ENCODE measurements around the gene SECTM1.

SECTM1 gene

DNA sequence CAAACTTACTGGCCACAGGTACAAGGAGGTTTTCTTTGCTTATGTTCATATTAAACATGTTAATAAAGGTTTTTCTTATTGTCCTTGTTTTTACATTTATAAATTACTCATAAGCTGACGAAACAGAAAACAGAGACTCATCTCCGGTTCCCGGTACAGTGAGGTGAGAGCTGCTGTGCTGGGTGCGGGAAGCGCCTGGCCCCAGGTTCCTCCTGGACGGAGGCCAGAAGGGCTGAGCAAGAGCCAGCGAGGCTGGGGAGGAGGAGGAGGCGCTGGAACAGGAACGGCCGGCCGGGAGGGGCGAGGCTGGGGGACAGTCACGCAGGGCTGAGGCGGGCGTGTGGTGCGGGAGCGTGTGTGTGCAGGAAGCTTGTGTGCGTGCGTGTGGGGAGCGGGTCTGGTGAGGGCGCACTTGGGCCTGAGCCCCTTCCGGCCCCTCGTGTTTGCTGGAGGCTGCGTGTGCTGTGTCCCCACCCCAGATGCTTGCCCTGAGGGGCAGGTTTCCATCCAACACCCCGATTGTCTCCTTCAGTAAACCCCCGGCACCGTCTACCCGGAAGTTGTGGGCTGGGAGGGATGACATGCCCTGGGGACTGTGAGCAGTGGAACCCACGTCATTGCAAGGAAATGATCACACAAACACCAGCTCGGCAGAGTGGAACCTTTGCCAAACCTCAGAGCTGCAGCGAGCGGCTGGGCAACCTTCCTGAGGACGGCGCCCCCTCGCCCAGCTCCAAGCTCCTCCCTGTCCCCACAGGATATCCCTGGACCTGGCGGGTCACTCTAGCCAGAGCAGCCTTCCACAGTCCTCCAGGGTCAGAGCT, 35.6 kb downstream of the SECTM1 start:
- peak; percentile 93 to 94 for DNase-seq

GRCh38 chr17:82297280-82297713, 36.3 kb downstream of the SECTM1 start:
- DNase-seq: peak; percentile 75 to 84

DNA sequence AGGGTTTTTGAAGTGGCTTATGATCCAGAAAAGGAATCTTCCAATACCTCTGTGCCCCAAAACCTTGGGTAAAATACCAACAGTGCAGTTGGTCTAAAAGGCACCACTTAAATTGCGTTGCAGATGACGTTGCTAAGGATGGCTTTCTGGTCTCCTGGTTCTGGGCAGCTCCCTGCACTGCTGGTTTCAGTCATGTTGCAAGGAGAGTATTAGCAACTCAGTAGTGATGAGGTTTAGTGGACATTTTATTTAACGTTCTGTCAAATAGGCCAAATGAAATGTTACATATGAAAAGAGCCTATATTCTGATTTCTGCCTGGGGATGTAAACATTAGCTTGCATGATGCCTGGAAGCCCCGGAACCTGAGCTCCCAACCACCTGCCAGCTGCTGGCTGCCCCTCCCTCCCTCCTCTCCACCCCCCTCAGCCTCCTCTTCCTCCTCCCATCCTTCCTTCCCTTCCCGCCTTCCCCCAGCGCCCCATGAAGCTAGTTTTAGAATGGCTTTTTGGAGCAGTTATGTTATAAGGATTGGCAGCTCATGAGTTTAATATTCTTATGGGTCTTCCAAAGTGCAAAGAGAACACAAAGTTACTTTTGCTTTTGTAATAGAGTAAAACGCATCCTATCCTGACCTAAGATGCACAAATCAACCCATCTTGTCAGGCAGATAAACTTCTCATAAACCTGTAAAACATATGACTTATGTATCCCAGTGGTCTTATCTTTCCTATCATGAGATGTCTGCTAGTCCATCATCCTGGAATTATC, 36.9 kb downstream of the SECTM1 start:
- peak in 1 of 2 donors; percentile 7 for DNase-seq

GRCh38 chr17:82295472-82295814, 38.1 kb downstream of the SECTM1 start:
- no peak for DNase-seq

- no peak for DNase-seq
These were observed 39.3 kb downstream of the SECTM1 start for GRCh38 chr17:82294064-82294773.

DNA sequence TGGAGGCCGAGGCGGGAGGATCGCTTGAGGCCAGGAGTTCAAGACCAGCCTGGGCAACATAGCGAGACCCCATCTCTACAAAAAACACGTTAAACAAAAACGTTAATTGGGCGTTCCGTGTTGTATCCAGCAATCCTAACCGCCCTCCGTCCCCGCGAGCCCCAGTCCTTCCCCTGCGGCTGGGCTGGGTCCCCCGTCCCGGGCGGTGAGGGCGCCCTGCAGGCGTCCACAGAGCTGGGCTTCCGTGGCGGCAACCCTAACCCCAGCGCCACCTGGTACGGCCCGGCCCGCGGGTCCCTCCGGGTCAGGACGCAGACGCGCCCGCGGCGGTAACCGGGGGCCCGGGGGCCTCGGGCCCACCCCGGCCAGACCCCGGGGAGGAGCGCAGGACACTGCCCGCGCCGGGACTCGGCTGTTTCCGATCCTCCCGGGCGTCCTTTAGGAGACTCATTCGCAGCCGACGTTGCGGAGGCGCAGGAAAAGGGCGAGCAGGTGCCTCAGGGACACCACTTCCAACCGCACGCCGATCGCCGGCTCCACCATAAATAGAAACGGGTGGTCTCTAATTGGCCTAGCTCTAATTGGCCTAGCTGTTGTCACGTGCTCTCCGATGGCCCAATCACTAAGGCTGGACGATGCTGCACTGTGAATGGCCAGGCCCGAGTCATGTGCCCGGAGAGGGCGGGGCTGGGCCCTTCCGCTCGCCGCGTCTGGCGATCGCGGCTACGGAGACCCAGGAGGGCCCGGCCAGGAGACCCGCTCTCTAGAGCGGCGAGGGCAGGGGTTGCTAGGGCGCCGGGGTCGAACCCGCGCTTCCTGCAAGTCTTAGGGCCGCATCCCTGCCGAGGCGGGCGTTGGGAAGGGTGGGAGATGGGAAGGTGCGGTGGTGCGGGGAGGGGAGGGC, 41.1 kb downstream of the SECTM1 start:
- DNase-seq: peak; percentile 88 to 92

GRCh38 chr17:82291582-82292250, 41.9 kb downstream of the SECTM1 start:
- no peak for DNase-seq

- DNase-seq: no peak
These were observed 45.4 kb downstream of the SECTM1 start for GRCh38 chr17:82287868-82288801.

DNA sequence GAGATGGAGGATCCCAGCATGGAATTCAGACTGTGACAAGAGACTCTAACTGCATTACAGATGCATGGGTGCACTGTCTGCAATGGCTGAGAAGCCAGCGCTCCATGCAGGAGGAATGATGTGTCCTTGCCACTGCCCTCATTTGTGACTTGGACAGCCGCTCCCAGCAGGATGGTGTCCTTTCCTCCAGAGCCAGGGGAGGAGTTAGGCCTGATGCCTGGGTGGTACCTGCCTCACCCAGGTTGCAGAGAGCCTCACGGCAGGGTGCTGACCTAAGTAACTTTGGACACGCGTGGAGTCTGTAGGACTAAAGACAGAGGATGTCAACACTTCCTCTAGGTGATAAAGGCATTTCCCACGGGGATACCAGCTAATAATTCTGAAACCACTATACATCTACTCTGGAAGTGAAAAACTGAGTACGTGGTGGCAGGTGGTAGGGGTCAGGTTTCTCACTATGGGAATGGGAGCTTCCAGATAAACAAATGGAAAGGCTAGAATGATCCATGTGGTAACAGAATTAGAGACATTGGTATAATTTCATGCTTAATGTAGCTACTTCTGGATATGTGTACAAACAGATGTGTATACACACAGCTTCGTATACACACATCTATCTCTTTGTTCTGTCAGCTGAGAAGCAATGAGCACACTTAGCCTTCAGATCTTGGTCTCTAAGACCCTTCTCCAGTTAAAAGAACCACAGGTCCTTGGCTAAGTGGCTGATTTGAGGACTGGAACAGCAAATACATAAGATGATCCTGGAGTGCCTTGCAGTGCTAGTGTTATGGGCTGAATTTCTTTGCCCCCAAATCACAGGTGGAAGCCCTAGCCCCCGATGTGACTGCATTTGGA, 46.3 kb downstream of the SECTM1 start:
- no peak for DNase-seq

- no peak for DNase-seq
These were observed 48.4 kb downstream of the SECTM1 start for GRCh38 chr17:82285141-82285540.

GRCh38 chr17:82283208-82283749, 50.3 kb downstream of the SECTM1 start:
- peak in 1 of 2 donors; percentile 53 for DNase-seq

DNA sequence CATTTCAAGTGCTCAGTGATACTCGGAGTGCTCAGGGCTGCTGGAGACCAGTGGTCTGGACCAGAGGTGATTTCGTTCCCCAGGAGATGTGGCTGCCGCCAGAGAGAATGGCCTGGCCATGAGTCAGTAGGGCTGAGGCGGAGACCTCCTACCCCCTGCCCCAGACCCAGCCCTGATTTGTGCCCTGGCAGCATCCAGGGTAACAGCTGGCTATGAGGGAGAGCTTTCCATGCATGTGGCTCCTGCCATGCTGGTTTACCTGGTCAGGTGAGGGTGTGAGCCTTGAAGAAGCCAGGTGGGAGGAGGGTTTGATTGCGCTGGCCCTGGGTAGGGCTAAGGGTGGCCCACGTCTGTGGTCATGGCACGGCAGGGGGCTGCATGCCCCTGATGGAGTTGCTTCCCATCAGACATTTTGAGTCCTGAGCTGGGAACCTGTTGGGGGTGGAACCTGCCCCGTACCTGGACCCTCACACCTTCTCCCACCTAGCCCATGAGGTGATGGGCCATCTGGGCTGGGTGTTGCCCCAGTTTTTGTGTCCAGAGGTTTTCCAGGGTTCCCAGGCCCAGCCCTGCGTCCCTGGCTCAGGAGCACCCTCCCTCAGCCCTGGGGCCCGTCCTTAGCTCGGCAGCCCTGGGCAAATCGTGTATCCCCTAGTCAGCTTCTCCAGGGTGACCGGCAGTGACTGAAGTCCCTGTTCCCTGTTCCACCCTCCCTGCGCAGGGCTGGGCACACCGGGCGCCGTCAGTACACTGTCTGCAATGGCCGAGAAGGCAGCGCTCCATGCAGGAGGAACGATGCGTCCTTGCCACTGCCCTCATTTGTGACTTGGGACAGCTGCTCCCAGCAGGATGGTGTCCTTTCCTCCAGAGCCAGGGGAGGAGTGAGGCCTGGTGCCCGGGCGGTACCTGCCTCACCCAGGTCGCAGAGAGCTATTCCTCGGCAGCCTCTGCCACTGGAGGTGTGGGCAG, 51.0 kb downstream of the SECTM1 start:
- DNase-seq: no peak

GRCh38 chr17:82281502-82282238, 51.9 kb downstream of the SECTM1 start:
- peak; percentile 47 to 69 for DNase-seq

- DNase-seq: no peak
These were observed 52.5 kb downstream of the SECTM1 start for GRCh38 chr17:82281076-82281475.

GRCh38 chr17:82280537-82280936, 53.0 kb downstream of the SECTM1 start:
- no peak for DNase-seq

DNA sequence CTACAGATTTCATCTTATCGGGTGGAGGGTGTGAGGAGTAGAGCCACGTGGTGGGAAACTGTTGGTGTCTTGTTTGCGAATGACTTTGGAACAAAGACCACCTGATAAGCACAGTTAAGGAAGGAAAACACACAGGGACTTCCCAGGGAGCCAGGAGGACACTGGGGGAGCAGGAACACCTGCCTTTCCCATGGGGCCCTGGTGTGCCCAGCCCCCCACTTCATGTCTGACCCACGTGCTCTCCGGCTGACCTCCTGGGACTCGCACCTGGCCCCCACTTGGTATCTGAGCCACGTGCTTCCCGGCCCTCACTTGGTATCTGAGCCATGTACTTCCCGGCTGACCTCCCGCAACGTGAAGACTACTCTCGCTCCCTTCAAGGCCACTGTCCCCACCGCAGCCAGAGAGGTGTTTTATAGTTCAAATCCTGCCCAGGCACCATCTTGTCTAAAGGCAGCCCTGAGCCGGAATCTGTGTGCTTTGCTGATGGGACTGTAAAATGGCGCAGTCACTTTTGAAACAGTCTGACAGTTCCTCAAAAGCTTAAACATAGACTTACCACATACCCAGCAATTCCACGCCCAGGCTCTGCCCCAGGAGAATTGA, 54.7 kb downstream of the SECTM1 start:
- DNase-seq: no peak

GRCh38 chr17:82278308-82278707, 55.3 kb downstream of the SECTM1 start:
- DNase-seq: no peak
